ENCODE measurements around the gene GAGE13. TPM values are rescaled to one million over a fixed set of nuclear protein-coding genes. Genes with fewer than 3 reads are reported as not detected.
"Not testable (repeated sequence)": the region's sequence is repeated elsewhere in the genome, so short reads cannot be mapped to it uniquely, and the experiment has no call there.

Gene GAGE13
- total RNA-seq = not detected
- not detected for polyA plus RNA-seq

GRCh38 chrX:49331282-49331681 is at the start of gene GAGE13:
Gene GAGE13, plus strand, starts transcription at chrX:49331582. Its CDS starts 1,156 bp downstream, at chrX:49332738.
- H3K27ac ChIP-seq (ENCODE audit: low read depth, low read length); H3K27me3 Mint-ChIP-seq; H3K4me1 ChIP-seq (ENCODE audit: insufficient read depth, low read length); H3K36me3 Mint-ChIP-seq; CTCF ChIA-PET; H3K4me1 Mint-ChIP-seq; DNase-seq; H3K9me3 Mint-ChIP-seq; H3K4me3 Mint-ChIP-seq; H3K27me3 ChIP-seq (ENCODE audit: insufficient read depth, low read length, poor library complexity, severe bottlenecking); H3K4me3 ChIP-seq (ENCODE audit: low read length); H3K36me3 ChIP-seq (ENCODE audit: insufficient read depth, low read length); POLR2A ChIA-PET; H3K27ac Mint-ChIP-seq; H3K9me3 ChIP-seq (ENCODE audit: low read length): not testable (repeated sequence)

GRCh38 chrX:49282647-49283011 is 48.8 kb upstream of the GAGE13 start:
- H3K36me3 ChIP-seq (ENCODE audit: insufficient read depth, low read length) = no peaks in the 10 kb centered on the region
- POLR2A ChIA-PET = no interaction called here
- Mint-ChIP-seq H3K36me3 (peaks cover 0 to 7% (median 0%) of the 10 kb centered on the region in 3 donors), H3K9me3 (peaks cover 0 to 1% (median 0%) of the 10 kb centered on the region in 5 donors), H3K27ac (peak overlapping the region in 4 of 8 donors; percentile 14 to 58 (median 44)), H3K27me3 (peaks cover 0 to 10% of the 10 kb centered on the region in 2 donors), H3K4me3 (no peak overlapping the region), H3K4me1 (peaks cover 24 to 51% (median 33%) of the 10 kb centered on the region in 3 donors)
- H3K27me3 ChIP-seq (ENCODE audit: insufficient read depth, low read length, poor library complexity, severe bottlenecking) = no peaks in the 10 kb centered on the region
- peaks cover 31% of the 10 kb centered on the region for H3K4me1 ChIP-seq (ENCODE audit: insufficient read depth, low read length)
- H3K9me3 ChIP-seq (ENCODE audit: low read length) = no peaks in the 10 kb centered on the region
- no peak overlapping the region for H3K4me3 ChIP-seq (ENCODE audit: low read length)
- CTCF ChIA-PET = no interaction called here
- DNase-seq = no peak
- H3K27ac ChIP-seq (ENCODE audit: low read depth, low read length) = no peak overlapping the region

GRCh38 chrX:49284212-49284611 is 47.2 kb upstream of the GAGE13 start:
- H3K4me3 ChIP-seq (ENCODE audit: low read length) = no peak overlapping the region
- ChIA-PET POLR2A (interaction anchor here (0.6 kb wide), 1 partner anchor 636 kb away, joined by 6 read pairs; no protein-coding TSS in a partner anchor), CTCF (no interaction called here)
- Mint-ChIP-seq H3K9me3 (peaks cover 0 to 1% (median 0%) of the 10 kb centered on the region in 5 donors), H3K4me3 (no peak overlapping the region), H3K27ac (no peak overlapping the region), H3K36me3 (peaks cover 0 to 7% (median 0%) of the 10 kb centered on the region in 3 donors), H3K27me3 (peaks cover 0 to 10% of the 10 kb centered on the region in 2 donors), H3K4me1 (peaks cover 15 to 50% (median 28%) of the 10 kb centered on the region in 3 donors)
- peaks cover 24% of the 10 kb centered on the region for H3K4me1 ChIP-seq (ENCODE audit: insufficient read depth, low read length)
- H3K27ac ChIP-seq (ENCODE audit: low read depth, low read length) = no peak overlapping the region
- H3K9me3 ChIP-seq (ENCODE audit: low read length) = no peaks in the 10 kb centered on the region
- no peaks in the 10 kb centered on the region for H3K27me3 ChIP-seq (ENCODE audit: insufficient read depth, low read length, poor library complexity, severe bottlenecking)
- no peaks in the 10 kb centered on the region for H3K36me3 ChIP-seq (ENCODE audit: insufficient read depth, low read length)
- no peak for DNase-seq

- DNase-seq = no peak
- no peak overlapping the region for H3K27ac Mint-ChIP-seq
- CTCF ChIA-PET = no interaction called here
Measured at GRCh38 chrX:49286136-49286535, 45.2 kb upstream of the GAGE13 start.

GRCh38 chrX:49286581-49286980 is 44.8 kb upstream of the GAGE13 start:
- no peak overlapping the region for H3K4me3 ChIP-seq (ENCODE audit: low read length)
- ChIA-PET POLR2A (no interaction called here), CTCF (no interaction called here)
- Mint-ChIP-seq H3K27ac (no peak overlapping the region), H3K4me3 (no peak overlapping the region), H3K27me3 (peaks cover 0 to 9% of the 10 kb centered on the region in 2 donors), H3K36me3 (peaks cover 0 to 7% (median 0%) of the 10 kb centered on the region in 3 donors), H3K4me1 (peaks cover 13 to 40% (median 22%) of the 10 kb centered on the region in 3 donors), H3K9me3 (peaks cover 0 to 1% (median 0%) of the 10 kb centered on the region in 5 donors)
- H3K27me3 ChIP-seq (ENCODE audit: insufficient read depth, low read length, poor library complexity, severe bottlenecking) = no peaks in the 10 kb centered on the region
- no peaks in the 10 kb centered on the region for H3K36me3 ChIP-seq (ENCODE audit: insufficient read depth, low read length)
- H3K4me1 ChIP-seq (ENCODE audit: insufficient read depth, low read length) = peaks cover 15% of the 10 kb centered on the region
- H3K9me3 ChIP-seq (ENCODE audit: low read length) = no peaks in the 10 kb centered on the region
- H3K27ac ChIP-seq (ENCODE audit: low read depth, low read length) = no peak overlapping the region
- no peak for DNase-seq

More at GRCh38 chrX:49286136-49286535, 45.2 kb upstream of the GAGE13 start:
- POLR2A ChIA-PET = no interaction called here
- no peaks in the 10 kb centered on the region for H3K9me3 ChIP-seq (ENCODE audit: low read length)
- no peak overlapping the region for H3K4me3 Mint-ChIP-seq
- H3K4me3 ChIP-seq (ENCODE audit: low read length) = no peak overlapping the region
- peaks cover 0 to 7% of the 10 kb centered on the region in 2 donors for H3K27me3 Mint-ChIP-seq
- peaks cover 15% of the 10 kb centered on the region for H3K4me1 ChIP-seq (ENCODE audit: insufficient read depth, low read length)
- peaks cover 0 to 1% (median 0%) of the 10 kb centered on the region in 5 donors for H3K9me3 Mint-ChIP-seq
- H3K36me3 Mint-ChIP-seq = peaks cover 0 to 7% (median 0%) of the 10 kb centered on the region in 3 donors
- no peaks in the 10 kb centered on the region for H3K36me3 ChIP-seq (ENCODE audit: insufficient read depth, low read length)
- no peak overlapping the region for H3K27ac ChIP-seq (ENCODE audit: low read depth, low read length)
- no peaks in the 10 kb centered on the region for H3K27me3 ChIP-seq (ENCODE audit: insufficient read depth, low read length, poor library complexity, severe bottlenecking)
- peaks cover 13 to 40% (median 22%) of the 10 kb centered on the region in 3 donors for H3K4me1 Mint-ChIP-seq

- Histone ChIP-seq H3K4me1 (ENCODE audit: insufficient read depth, low read length) (peaks cover 18% of the 10 kb centered on the region), H3K36me3 (ENCODE audit: insufficient read depth, low read length) (no peaks in the 10 kb centered on the region), H3K27ac (ENCODE audit: low read depth, low read length) (no peak overlapping the region), H3K4me3 (ENCODE audit: low read length) (no peak overlapping the region), H3K27me3 (ENCODE audit: insufficient read depth, low read length, poor library complexity, severe bottlenecking) (no peaks in the 10 kb centered on the region), H3K9me3 (ENCODE audit: low read length) (no peaks in the 10 kb centered on the region)
- H3K9me3 Mint-ChIP-seq = no peaks in the 10 kb centered on the region
- DNase-seq = no peak
- ChIA-PET CTCF (no interaction called here), POLR2A (no interaction called here)
- peaks cover 0 to 4% (median 0%) of the 10 kb centered on the region in 3 donors for H3K36me3 Mint-ChIP-seq
- H3K4me1 Mint-ChIP-seq = peaks cover 17 to 40% (median 25%) of the 10 kb centered on the region in 3 donors
- peaks cover 0 to 7% of the 10 kb centered on the region in 2 donors for H3K27me3 Mint-ChIP-seq
- H3K27ac Mint-ChIP-seq = peak overlapping the region in 1 of 8 donors; percentile 50
- H3K4me3 Mint-ChIP-seq = no peak overlapping the region
Measured at GRCh38 chrX:49287665-49288064, 43.7 kb upstream of the GAGE13 start.

GRCh38 chrX:49290215-49290614 is 41.2 kb upstream of the GAGE13 start:
- DNase-seq = no peak
- POLR2A ChIA-PET = no interaction called here
- Mint-ChIP-seq H3K36me3 (peaks cover 0 to 4% (median 0%) of the 10 kb centered on the region in 3 donors), H3K4me3 (no peak overlapping the region), H3K9me3 (no peaks in the 10 kb centered on the region), H3K4me1 (peaks cover 17 to 40% (median 25%) of the 10 kb centered on the region in 3 donors), H3K27ac (no peak overlapping the region), H3K27me3 (peaks cover 0 to 5% of the 10 kb centered on the region in 2 donors)
- no peak overlapping the region for H3K4me3 ChIP-seq (ENCODE audit: low read length)
- H3K4me1 ChIP-seq (ENCODE audit: insufficient read depth, low read length) = peaks cover 19% of the 10 kb centered on the region
- H3K9me3 ChIP-seq (ENCODE audit: low read length) = no peaks in the 10 kb centered on the region
- no peaks in the 10 kb centered on the region for H3K27me3 ChIP-seq (ENCODE audit: insufficient read depth, low read length, poor library complexity, severe bottlenecking)
- no peak overlapping the region for H3K27ac ChIP-seq (ENCODE audit: low read depth, low read length)
- CTCF ChIA-PET = no interaction called here
- H3K36me3 ChIP-seq (ENCODE audit: insufficient read depth, low read length) = no peaks in the 10 kb centered on the region

- H3K36me3 ChIP-seq (ENCODE audit: insufficient read depth, low read length) = no peaks in the 10 kb centered on the region
- H3K4me1 Mint-ChIP-seq = peaks cover 17 to 48% (median 25%) of the 10 kb centered on the region in 3 donors
- no peaks in the 10 kb centered on the region for H3K36me3 Mint-ChIP-seq
- peak overlapping the region in 2 of 8 donors; percentile 70 to 96 for H3K27ac Mint-ChIP-seq
- H3K9me3 Mint-ChIP-seq = no peaks in the 10 kb centered on the region
- H3K27me3 Mint-ChIP-seq = peaks cover 0 to 10% of the 10 kb centered on the region in 2 donors
- DNase-seq = peak; percentile 40 to 80 (median 49)
- CTCF ChIA-PET = interaction anchor here (1.0 to 1.2 kb wide), 3 partner anchors 16 to 44 kb away, joined by 3 to 4 read pairs (median 4); no protein-coding TSS in a partner anchor
- POLR2A ChIA-PET = no interaction called here
- peak overlapping the region in 2 of 7 donors; percentile 14 to 37 for H3K4me3 Mint-ChIP-seq
- H3K9me3 ChIP-seq (ENCODE audit: low read length) = no peaks in the 10 kb centered on the region
- H3K4me3 ChIP-seq (ENCODE audit: low read length) = no peak overlapping the region
- H3K27me3 ChIP-seq (ENCODE audit: insufficient read depth, low read length, poor library complexity, severe bottlenecking) = no peaks in the 10 kb centered on the region
- no peak overlapping the region for H3K27ac ChIP-seq (ENCODE audit: low read depth, low read length)
- H3K4me1 ChIP-seq (ENCODE audit: insufficient read depth, low read length) = peaks cover 19% of the 10 kb centered on the region
Measured at GRCh38 chrX:49291615-49292337, 39.6 kb upstream of the GAGE13 start.
